HG03457 (cell line): ENCODE results near the gene JARID2.
"Not testable (repeated sequence)": the region's sequence is repeated elsewhere in the genome, so short reads cannot be mapped to it uniquely, and the experiment has no call there.

Experiments used
- ATAC-seq: cut with Tn5 transposase; IDR thresholded peaks from one replicate; pipeline ENCODE4 v1.9.1; 2021; ENCODE audit warnings: moderate number of reproducible peaks; ENCODE audit not compliant: unreplicated experiment

Gene JARID2

DNA sequence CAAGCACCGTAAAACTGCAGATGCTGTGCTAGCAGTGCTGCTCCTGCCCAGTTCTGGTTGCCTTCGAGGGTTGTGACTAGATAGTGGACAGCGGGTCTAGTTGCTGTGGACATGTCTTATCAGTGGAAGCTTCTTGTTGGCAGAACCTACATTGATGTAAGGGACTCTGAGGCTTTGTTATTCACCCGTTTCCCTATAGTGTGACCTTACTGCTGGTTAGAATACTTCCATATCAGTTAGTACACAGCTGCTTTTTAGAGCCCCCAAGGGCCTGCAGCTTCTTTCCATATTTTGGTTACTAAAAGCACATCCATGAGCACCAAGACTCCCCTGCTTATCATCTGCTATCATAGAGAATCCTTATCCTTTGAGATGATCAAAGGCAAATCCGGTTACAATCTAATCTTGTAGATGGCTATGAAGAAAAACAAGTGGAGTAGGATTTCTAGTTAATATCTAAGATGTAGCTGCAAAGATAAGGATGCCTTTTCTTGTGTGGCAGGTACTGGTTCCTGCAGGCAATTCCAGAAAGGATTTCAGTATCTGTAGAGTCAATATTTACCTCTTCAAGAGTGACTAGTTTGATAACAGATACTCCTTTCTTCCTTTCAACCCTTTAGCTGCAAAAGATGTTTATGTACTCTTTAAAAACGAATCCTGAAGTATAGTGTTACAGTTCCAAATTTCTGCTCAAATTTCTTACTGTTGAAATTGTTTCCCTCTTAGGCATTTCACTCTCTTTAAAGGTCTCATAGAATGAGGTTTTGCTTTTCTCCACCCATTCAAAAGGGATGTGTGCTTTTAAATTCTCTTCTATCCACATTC, 163.6 kb downstream of the JARID2 start:
- ATAC-seq = no peak

DNA sequence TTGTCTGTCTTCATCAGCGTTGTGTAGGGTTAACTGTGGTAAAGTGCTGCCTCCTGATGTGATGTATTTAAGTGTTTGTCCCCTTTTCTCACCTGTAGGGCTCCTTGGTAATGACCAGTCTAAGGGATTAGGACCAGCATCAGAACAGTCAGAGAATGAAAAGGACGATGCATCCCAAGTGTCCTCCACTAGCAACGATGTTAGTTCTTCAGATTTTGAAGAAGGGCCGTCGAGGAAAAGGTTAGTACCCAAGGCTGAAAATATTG, 164.2 kb downstream of the JARID2 start:
- ATAC-seq = no peak

DNA sequence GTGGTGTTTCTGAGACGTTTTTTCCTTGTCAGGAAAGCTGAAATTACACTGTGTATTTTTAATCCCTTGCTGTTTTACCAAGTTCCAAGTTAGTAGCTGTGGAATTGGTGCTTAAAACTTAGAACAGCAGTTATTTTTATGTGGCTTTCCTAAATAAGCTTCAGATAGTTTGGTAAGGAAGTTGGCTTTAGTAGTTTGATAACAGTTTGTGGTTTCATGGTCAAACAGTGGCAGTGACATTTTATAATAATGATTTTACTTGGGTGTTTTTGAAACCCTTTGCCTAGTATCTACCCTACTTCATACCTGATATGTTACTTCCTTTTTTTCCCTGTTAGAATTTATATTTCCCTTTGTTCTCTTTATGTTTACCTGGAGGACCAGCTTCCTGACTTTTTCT, 164.9 kb downstream of the JARID2 start:
- no peak for ATAC-seq

DNA sequence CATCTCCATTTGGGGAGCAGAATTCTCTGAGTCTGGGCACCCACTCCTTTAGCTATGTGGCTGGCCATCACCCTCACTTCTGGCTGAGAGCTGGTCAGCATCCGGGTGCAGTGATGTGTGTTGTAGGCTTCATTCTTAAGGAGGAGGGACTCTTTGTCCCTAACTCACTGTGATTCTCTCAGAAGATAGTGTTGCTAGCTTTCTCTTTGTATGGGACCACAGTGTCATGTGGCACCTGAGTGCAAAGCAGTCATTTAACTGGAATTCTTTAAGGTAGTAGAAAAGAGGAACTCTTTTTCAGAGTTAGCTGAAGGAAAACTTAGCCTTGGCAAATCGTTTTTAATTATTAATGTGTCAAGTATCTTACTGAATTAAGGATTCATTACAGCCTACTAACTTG, 165.9 kb downstream of the JARID2 start:
- no peak for ATAC-seq

DNA sequence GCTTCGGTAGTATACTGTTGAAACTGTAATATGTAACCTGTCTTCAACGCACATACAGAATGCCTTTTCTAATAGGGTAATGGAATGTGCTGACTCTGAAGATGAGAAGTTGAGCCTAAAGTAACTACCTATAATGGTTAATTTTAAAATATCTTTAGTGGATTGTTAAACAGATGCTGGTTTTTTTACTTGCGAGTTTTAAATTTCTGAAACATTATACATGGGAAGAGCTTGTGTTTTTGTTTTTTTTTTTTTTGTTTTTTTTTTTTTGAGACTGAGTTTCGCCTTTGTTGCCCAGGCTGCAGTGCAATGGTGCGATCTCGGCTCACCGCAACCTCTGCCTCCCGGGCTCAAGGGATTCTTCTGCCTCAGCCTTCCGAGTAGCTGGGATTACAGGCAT, 166.9 kb downstream of the JARID2 start:
- ATAC-seq = no peak

DNA sequence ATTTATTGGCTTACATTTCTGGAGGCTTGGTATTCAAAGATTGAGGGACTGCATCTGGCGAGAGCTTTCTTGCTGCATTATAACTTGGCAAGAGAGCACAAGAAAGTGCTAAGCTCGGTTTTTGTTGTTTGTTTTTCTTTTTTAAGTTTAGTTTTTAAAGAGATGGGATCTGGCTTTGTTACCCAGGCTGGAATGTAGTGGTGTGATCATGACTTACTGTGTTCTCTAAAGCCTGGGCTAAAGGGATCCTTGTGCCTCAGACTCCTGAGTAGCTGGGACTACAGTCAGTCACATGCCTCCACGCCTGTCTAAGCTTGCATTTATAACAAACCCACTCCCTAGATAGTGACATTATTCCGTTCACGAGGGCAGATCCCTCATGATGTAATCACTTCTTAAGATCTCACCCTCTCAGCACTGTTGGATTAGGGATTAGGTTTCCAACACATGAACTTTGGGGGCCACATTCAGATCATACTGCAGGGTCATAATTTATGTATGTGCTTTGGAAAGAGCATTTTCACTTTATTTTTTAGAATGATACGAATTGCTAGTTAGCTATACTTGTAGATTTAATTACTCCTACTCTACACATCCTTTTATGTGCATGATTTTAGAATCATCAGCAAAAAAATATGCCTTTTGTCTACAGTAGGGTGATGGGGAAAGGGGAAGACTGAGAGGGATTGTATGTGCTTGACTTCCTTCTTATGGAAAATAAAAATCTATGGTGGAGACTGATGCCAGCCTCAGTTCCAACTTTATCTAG, 167.8 kb downstream of the JARID2 start:
- ATAC-seq = no peak

DNA sequence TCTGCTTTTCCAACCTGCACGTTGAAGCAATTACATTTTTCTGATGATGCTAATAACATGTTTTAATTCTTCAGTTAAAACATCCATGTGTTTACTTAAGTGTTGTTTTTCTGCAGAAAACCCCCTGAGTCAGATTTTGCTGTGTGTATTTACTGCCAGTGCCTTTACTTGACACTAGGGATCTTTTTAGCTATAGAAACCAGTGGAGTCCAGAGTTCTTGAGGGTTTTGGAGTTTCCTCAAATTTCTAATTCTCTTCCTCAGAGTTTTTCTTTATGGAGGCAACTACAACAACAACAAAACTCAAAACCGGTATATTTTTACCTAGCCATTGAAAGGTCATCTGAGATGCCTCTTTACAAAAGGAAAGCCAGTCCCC, 168.4 kb downstream of the JARID2 start:
- no peak for ATAC-seq

DNA sequence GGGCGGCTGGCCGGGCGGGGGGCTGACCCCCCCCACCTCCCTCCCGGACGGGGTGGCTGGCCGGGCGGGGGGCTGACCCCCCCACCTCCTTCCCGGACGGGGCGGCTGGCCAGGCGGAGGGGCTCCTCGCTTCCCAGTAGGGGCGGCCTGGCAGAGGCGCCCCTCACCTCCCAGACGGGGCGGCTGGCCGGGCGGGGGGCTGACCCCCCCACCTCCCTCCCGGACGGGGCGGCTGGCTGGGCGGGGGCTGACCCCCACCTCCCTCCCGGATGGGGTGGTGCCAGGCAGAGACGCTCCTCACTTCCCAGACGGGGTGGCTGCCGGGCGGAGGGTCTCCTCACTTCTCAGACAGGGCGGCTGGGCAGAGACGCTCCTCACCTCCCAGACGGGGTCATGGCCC, 169.8 kb downstream of the JARID2 start:
- not testable (repeated sequence) for ATAC-seq

DNA sequence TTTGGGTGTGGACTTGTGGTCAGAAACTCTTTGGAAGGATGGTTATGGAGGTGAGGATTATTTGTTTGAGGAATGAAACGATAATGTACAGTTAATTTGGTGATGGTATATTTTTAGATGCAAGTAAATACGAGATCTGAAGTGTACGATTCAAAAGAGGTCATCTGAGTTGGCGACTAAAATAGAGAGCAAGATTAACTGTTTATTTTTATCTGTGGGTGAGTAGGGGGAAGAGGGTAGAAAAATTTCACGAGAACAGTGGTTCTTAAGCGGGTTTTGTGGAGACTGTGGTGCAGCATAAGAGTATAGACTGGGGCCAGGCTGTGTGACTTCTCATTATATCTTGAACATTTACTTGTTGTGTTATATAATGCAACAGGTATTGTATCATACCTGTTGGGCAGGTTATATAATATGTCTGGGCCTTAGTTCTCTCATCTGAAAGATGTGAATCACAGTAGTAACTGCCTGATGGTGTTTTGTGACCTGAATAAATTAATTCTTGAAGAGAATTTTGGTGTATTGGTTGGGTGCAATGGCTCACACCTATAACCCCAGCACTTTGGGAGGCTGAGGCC, 171.2 kb downstream of the JARID2 start:
- ATAC-seq = no peak

DNA sequence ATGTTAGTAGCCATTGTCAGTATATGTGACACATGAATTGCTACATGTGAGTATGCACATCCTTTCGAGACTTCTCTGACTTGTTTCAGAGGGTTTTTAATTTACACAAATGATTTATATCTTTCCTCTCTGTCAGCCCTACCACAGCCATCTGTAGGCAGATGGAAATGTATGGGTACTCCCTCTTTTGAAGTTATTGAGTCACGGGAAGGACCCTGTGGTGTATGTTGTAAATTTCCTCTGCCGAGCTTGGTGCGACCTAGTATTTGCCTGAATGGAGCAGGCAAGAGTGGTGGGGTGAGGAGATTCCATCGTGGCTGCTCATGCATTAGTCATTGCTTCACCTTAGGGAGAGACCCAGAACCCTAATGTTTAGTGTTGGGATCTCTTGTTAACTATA, 171.9 kb downstream of the JARID2 start:
- no peak for ATAC-seq

DNA sequence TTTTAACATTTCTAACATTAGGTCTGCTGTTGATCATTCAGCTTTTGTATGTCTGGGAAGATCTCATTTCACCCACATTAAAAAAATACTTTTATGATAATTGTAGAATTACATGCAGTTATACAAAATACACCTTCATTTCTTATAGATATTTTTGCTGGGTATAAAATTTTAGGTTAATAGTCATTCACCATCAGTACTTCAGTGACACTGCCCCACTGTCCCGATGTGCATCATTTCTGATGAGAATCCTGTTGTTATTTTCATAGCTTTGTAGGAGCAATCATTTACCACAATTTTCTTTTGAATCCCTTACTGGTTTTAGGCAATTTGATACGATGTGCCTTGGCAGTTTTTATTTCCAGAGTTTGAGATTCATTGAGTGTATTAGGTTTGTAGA, 173.6 kb downstream of the JARID2 start:
- no peak for ATAC-seq

DNA sequence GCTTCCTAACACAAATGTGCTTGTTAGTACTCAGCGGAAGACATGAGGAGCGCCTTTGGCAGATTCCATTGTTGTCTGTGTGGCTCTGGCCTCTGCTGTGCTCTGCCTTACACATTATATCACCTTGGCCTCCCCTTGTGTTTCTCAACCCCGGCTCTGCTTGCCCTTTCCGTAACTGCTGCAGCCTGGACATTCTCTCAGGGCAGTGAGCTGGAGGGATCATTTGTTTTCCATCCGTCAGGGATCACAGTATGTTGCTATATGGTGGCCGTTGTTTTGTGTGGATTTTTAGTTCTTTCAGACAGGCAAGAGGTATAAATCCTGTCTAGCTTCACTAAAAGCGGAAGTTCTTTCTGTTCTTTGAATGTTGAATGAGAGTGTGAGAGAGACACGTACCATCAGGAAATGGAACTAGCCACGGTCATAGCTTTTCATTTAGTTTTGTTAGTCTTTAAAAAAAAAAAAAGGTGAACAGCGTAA, 175.1 kb downstream of the JARID2 start:
- ATAC-seq = no peak

DNA sequence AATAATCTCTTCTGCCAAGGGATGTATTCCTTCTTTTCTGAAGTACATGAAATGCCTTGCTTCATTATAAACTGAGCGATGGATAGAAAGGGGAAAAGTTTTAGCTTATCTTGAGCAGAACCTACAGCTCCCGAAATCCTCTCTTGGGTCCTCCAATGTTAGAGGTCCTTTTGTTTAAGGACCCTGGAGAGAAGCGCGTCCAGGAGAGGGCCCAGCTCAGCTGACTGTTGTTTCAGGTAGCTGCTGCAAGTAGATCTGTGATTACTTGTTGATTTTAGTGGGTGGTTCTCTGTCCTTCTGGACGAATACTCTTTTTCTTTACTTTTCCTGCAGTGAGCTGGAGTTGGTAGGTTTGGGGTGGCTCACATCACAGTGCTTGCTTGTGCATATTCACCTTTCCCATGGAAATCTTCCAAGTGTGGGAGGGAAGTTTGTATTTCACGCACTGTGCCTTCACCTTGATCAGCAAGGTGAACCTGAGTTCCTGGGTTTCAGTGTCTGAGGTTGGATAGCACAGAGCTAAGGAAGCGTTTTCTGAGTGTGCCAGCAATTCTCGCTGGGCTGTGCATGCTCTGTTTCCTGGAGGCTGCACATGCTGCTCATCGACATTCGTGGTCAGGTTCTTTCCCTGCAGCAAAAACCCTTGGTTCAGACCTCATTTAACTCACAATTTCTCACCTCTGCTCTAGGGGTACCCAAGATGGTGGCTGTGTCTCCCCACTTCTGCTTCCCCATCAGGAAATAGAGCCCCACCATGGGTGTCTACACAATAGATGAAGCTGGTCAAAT, 176.3 kb downstream of the JARID2 start:
- no peak for ATAC-seq

DNA sequence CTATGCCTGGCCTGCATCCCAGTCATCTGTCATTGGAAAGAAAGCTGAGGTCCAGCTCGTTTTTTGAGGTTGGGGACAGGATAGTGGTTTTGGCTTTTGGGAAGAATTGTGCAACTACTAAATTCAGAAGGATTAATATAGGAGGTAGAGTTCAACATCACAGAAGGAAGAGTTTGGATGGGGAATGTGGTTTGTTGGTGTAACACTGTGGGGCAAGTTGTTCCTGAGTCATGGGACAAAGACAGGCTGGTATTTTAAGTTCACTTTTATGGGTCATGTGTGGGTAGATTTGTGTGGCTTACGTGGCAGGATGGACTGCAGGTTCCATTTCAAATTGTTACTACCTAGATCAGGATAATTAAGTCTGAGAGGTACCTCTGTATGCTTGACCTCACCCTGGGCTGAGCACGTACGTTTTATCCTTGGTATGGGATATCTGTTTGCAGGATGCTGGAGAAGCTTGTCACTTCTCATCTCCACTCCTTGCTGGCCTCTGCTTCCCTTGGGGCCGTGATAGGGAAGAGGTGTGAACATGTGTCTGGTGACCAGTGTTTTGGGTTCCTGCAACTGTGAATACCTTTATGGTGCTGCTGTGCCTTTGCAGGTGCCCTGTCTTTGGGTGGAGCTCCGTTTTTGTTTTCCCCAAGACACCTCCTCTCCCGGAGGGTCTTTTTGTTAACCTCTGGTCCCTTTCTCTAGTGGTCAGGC, 177.6 kb downstream of the JARID2 start:
- no peak for ATAC-seq

DNA sequence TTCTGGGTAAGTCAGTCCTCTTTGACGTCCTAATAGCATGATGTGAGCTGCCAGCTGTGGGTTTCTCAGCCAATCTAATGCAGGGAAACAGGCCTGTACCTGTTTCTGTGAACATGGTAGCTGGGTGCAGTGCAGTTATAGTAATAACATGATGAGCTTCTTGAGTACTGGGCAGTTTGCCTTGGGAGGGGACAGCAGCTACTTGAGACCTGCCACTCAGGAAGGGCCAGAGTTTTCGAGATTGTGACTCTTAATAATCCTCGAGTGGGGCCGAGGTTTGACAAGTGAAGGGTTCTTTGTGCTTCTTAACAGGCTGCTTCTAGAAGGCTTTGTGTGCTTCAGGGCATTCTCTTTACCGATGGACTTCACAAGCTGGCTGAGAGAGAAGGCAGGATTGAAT, 180.1 kb downstream of the JARID2 start:
- no peak for ATAC-seq

DNA sequence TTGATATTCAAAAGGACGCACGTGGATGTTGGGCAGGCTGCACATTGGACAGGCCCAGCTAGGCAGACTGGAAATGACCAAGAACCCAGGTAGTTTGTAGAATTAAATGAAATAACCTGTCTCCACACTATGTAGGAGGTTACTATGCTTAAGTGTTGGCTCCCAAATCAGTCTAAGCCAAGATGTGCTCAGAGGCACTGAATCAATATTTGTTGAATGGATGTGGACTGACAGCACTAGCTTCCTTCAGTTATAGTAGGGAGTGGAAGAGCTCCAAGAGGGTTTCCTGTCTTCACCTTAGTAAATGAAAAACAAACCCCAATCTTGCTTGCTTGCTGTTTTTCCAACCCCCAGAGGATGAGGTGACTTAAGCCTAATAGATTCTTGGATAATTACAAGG, 180.5 kb downstream of the JARID2 start:
- ATAC-seq = no peak

DNA sequence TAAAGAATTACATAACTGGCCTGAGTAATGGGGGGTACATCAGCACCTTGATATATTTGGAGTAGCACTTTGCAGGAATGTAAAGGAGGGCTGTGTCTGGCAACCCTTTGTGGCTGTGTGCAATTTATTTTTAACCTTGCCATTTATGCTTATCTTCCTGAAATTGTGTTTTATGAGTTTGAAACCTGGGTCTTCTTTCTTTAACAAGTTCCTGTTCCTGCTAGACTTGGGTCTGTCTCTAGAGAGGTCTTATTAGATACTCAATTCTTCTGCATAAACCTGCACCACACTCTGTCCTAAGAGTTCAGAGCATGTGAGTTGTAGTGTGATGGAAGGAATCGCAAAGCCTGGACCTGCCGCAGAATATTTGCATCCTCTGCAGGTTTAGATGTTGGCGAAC, 181.0 kb downstream of the JARID2 start:
- ATAC-seq = no peak

DNA sequence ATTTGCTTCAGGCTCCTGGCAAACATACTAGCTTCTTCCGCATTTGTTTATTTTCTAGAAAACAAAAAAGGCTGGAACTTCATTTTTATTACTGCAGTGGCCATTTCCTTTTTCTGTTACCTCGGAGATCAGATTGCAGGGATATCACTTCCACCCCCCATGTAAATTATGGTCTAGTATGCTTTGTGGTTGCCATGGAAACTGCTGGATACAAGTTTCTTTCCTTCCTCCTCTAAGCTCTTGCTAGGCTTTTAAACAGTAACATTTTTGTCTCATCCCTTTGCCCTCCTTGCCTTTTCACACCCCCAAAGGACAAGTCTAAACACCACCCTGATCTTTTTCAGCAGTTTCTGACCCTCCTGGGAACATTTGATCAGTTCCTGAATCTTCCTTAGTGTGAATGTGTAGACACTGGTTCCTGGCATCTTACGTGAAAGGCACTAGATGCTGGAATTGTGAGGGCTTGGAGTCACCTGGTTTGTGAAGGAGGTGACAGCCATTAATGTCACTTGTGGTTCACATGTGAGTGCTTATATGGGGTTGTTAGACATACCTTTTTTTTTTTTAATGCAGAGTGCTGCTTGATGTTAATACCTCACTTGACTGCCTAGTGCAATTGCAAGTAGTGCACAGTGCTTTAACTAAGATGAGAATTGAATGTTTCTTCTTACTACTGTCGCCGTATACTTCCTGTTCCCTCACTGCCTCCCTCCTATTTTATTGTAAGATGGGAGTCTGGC, 181.6 kb downstream of the JARID2 start:
- no peak for ATAC-seq

DNA sequence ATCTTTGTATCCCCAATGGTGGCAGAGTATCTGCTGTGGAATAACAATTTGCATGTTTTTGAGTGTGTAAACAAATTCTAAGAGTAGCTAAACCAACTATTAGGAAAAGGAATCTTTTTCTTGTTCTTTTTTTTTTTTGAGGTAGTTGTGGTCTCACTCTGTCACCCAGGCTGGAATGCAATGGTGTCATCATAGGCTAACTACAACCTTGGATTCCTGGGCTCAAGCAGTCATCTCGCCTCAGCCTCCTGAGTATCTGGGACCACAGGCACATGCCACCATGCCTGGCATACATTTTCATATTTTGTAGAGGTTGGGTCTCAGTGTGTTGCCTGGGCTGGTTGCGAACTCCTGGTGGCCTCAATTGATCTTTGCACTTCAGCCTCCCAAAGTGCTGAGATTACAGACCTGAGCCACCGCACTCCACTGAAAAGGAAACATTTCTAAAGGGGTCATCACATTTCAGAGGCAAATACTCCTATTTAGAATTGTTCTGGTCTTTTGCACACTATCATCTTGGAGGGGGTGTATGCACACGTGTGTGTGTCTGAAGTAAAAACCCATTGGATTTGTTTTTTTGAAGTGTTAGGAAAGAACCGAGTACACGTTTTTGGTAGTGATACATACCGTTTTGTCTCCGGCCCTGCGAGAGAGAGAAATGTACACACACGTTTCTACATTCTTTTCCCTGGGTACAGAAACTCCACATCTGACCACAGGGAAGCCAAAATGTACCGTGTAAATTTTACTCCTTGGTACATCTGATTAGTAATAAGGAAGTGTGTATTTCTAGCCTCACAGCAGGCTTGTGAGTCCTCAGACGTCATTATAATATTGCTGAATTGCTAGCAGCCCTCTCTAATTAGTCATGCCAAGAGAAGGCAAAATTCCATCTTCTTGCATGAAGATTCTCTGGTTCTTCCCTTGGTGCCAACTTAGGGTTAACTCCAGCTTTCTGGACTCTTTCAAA, 183.6 kb downstream of the JARID2 start:
- no peak for ATAC-seq
